Measurements from ENCODE around the gene FIGLA.
"Not testable (repeated sequence)": the region's sequence is repeated elsewhere in the genome, so short reads cannot be mapped to it uniquely, and the experiment has no call there.

Gene FIGLA

GRCh38 chr2:70748002-70748784 lies 42.2 kb downstream of the FIGLA start:
- DNase-seq (ENCODE audit: low read depth, low spot score), result no peak

DNA sequence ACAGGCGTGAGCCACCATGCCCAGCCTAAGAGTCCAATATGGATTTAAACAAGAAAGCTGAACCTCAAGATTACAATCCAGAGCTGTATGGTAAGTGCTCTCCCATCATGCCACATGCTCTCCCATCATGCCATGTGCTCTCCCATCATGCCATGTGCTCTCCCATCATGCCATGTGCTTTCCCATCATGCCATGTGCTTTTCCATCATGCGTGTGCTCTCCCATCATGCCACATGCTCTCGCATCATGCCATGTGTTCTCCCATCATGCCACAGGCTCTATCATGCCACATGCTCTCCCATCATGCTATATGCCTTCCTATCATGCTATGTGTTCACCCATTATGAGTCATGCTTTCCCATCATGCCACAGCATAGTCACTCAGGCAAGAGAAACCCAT lies 43.2 kb downstream of the FIGLA start:
- DNase-seq (ENCODE audit: low read depth, low spot score), result no peak
- H3K27ac ChIP-seq, result no peak overlapping the region

More at GRCh38 chr2:70748002-70748784, 42.2 kb downstream of the FIGLA start:
- no peak overlapping the region for H3K27ac ChIP-seq

GRCh38 chr2:70746094-70746974 lies 44.1 kb downstream of the FIGLA start:
- no peak overlapping the region for H3K27ac ChIP-seq
- DNase-seq (ENCODE audit: low read depth, low spot score), result no peak

DNA sequence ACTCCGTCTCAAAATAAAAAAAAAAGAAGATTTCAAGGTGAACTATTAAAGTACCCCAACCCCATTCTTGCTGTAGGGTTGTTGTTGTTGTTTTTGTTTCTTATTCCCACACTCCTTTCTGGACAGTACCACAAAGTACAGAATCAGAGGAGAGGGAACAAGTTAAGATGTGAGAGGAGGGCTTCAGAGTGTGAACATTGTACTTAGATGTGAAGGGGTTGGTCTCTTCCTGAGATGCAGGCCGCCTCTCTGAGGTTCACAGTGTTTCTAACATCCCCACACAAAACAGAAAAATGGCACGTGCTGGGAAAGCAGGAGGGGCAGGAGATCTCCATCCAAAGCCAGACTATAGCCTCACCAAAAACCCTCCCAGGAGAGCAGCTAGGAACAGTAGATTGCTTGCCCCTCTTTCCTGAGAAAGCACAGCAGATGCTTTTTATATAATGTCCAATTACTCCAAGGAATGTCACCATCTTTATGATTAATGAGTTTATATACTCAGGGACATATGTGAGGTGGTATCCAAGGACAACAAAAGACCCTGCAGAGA lies 45.1 kb downstream of the FIGLA start:
- no peak overlapping the region for H3K27ac ChIP-seq
- no peak for DNase-seq (ENCODE audit: low read depth, low spot score)

DNA sequence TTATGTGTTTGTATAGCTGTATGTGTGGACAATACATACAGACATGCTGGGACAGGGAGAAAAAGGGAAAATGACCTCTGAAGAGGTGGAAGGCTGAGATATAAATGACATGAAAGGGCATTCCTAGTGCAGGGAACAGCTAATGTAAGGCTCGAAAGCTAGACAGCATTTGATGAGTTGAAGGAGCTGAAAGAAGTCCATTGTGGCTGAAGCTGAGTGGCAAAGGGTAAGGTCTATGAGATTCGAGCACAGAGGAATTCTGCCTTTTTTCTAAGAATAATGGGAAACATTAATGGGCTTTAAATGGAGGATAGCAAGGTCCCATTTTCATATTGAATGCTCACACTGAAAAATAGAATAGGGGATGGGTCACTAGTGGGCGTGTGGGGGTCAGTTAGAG lies 46.0 kb downstream of the FIGLA start:
- no peak for DNase-seq (ENCODE audit: low read depth, low spot score)
- H3K27ac ChIP-seq, result no peak overlapping the region

DNA sequence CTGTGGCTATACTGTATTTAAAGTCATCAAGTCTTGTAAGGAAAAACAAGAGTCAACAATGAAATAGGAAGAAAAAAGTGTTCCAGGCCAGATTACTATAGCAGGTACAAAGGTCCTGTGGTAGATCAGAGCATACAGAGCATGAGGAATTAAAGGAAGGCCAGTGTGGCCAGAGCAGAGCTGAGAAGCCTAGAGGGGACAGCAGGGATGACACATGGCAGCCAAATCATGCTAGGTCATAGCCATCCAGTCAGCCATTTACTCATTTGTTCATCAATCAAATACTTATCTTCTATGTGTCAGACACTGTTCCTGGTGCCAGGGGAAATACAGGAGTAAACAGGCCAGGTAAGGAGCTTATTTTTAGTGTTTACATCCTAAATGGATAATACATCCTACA lies 46.8 kb downstream of the FIGLA start:
- DNase-seq (ENCODE audit: low read depth, low spot score), result no peak
- no peak overlapping the region for H3K27ac ChIP-seq

DNA sequence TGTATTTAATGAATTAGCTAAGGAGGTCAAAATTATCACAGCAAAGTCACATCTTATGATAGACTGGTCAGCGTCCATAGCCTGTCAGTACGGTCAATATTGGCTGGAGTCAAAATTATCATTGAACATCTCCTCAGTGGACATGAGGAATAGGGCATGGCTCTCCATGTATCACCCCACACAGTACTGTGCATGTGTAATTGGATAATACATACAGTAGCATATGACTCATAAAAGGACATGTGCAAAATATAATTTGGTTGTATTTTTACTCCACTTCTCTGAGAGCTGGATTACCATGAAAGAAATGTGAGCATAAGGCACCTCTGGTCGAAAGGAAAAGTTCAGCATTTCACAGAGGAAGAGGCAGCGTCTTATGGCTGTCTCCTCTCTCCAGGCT lies 47.4 kb downstream of the FIGLA start:
- no peak overlapping the region for H3K27ac ChIP-seq
- no peak for DNase-seq (ENCODE audit: low read depth, low spot score)

DNA sequence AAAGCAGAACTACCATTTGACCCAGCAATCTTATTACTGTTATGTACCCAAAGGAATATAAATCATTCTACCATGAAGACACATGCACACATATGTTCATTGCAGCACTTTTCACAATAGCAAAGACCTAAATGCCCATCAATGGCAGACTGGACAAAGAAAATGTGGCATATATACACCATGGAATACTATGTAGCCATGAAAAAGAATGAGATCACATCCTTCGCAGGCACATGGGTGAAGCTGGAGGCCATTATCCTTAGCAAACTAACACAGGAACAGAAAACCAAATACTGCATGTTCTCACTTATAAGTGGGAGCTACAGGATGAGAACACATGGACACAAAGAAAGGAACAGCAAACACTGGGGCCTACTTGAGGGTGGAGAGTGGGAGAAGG lies 51.0 kb downstream of the FIGLA start:
- not testable (repeated sequence) for DNase-seq (ENCODE audit: low read depth, low spot score); H3K27ac ChIP-seq

DNA sequence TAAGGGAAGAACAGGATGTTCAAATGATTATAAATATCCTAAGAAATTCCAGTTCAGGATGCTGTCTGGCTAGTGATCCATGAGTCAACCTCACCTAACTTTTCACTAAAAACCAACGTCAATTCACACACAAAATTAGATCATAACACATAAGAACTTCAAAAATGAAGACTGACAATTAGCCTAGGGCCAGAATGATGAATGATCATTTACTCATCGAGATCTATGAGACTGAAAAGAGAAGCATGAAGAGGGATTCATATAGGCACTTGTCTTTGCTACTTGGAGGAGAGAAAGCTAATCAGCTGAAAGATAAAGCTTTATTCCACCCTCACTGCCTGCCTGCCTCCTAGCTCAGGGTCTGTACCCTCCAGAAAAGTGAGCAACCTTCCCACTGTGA lies 52.3 kb downstream of the FIGLA start:
- no peak for DNase-seq (ENCODE audit: low read depth, low spot score)
- H3K27ac ChIP-seq, result peak overlapping the region; percentile 8

DNA sequence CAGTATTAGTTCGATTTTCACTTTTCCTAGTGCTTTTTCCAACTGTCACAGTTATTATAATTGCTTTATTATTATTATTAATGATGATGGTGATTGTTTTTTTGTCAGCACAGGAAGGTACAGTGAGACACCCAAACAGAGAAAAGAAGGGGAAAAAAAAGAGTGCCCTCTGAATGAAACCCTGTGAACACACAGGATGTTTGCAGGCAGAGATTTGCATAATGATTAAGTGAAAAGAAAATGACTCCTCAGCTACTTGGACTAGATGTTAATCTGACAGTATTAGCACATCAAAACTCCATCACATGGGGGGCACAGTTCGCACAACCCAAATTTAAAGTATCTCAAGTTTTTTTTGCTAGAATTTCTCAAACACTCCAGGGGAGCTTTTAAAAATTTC lies 55.4 kb downstream of the FIGLA start:
- no peak for DNase-seq (ENCODE audit: low read depth, low spot score)
- no peak overlapping the region for H3K27ac ChIP-seq

DNA sequence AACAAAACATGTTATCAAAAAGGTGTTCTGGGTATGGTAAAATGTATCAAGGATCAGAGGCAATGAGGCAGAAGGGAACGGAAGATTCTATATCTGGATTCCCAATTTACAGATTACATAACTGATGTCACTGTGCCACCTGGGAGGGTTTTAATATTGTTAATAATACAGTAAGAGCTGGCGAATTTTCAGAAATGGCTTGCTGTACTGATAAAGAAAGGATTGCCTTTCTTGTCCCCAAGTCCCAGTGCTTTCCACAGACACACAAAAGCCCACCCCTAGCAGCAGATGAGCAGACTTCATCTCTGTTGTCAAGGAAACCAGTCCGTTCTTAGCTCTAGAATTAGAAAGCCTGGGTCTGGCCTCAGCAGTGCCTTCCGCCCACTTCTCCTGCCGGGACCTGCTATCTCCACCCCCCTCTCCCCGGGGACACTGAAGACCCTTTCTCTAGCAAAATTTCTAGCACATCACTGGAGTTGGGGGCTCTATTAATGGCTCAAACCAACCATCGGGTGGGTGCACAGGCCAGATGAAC lies 56.7 kb downstream of the FIGLA start:
- DNase-seq (ENCODE audit: low read depth, low spot score), result no peak
- H3K27ac ChIP-seq, result no peak overlapping the region

DNA sequence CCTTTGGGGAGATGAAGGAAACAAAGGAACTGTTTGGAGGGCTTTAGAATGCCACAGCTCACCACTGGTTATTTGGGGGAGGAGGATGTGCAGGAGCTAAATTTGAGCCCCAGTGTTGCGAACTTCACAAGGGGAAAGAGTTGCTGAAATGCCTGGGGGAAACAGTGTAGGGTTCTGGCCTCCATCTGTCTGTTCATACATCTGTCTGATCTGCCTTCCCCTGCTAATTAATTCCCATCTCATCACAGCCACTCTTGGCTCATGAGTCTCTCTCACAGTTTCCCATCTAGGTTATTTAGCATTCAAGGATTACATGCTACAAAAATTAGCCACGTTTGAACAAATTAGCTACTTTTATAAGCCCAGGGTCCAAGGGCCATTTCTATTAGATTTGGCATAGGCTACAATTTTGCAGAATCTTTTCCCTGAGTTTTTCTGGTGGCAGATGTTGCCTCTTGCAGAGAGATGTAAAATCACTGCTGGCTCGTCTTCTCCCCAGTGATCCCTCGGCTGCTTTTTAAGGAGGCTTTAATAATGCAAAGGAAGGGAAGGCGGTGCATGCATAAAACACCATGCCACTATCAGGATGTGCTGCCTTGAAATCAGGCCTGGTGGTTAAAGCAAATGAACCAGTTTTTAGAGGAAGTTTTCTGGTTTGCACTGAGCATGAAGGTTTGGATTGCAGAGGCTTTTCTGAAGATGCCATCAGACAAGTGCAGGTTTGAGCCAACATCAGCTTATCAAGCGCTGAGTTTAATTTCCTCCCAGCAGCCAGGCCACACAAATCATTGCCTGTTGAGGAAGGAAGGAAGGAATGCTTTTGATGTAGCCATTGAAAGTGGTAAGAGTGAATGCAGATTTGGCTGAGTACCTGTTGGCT lies 57.4 kb downstream of the FIGLA start:
- H3K27ac ChIP-seq, result no peak overlapping the region
- DNase-seq (ENCODE audit: low read depth, low spot score), result no peak

DNA sequence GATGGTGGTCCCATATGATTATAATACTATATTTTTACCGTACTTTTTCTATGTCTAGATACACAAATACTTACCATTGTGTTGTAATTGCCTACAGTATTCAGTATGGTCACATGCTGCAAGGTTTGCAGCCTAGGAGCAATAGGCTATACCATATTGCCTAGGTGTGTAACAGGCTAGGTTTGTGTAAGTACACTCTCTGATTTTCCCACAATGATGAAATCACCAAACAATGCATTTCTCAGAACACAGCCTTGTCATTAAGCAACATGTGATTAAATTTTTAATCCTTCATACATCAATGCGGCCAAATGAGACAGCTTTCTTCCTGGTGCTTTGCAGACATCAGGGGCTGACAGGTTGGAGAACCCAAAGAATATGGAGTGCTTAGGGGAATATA lies 59.7 kb downstream of the FIGLA start:
- H3K27ac ChIP-seq, result no peak overlapping the region
- DNase-seq (ENCODE audit: low read depth, low spot score), result no peak

DNA sequence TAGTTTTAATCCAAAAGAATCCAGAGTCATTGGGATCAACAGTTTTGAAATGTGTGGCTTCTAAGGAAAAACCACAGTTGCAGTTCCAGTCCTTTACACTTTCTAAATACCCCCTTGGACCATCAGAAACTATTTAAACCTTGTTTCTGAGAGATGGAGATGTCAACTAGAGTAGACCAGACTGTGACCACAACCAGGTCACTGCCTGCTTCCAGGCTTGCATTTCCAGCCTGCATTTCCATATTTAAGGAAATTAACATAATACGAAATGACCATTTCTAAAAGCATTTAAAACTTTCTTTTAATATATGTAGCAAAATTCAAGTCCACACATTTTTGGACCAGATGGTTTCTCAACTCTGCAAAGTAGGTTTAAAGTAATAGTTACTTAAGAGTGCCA lies 60.8 kb downstream of the FIGLA start:
- H3K27ac ChIP-seq, result no peak overlapping the region
- no peak for DNase-seq (ENCODE audit: low read depth, low spot score)

- H3K27ac ChIP-seq, result no peak overlapping the region
- no peak for DNase-seq (ENCODE audit: low read depth, low spot score)
Measured at GRCh38 chr2:70728128-70728527, 62.3 kb downstream of the FIGLA start.

Measured in epithelial cell of prostate (primary cell).